Tibial artery (tissue), 4 donors: ENCODE measurements around the gene PSTPIP2.
"Not testable (repeated sequence)": the region's sequence is repeated elsewhere in the genome, so short reads cannot be mapped to it uniquely, and the experiment has no call there.

Source experiments
- DNase-seq, 2 donors: peaks; one replicate each; pipeline ENCODE4 v3.0.0-alpha.2; 2019
- H3K27ac ChIP-seq, 2 donors: fragments of 200-600 bp; sonication (generic) in 1 of 2; 1 replicate in 1 of 2; 2 replicates in 1 of 2; pipeline ENCODE4 v1.5.1; 2018 to 2019; ENCODE audit warnings: mild to moderate bottlenecking in 1 of 2
- H3K27me3 ChIP-seq, 2 donors: fragments of 200-600 bp; sonication (generic) in 1 of 2; one replicate each; pipeline versions ENCODE4 v1.5.1 to v1.6.0; 2016 to 2019
- H3K36me3 ChIP-seq, 3 donors: fragments of 200-600 bp; sonication (generic) in 2 of 3; one replicate each; pipeline ENCODE4 v1.5.1; 2016 to 2019; ENCODE audit warnings: mild to moderate bottlenecking in 2 of 3
- H3K4me1 ChIP-seq, 4 donors: fragments of 200-600 bp; sonication (generic) in 2 of 4; 1 replicate in 3 of 4; 2 replicates in 1 of 4; pipeline ENCODE4 v1.5.1; 2016 to 2019
- H3K4me3 ChIP-seq, 2 donors: fragments of 200-600 bp; sonication (generic) in 1 of 2; 1 replicate in 1 of 2; 2 replicates in 1 of 2; pipeline ENCODE4 v1.5.1; 2018 to 2019; ENCODE audit warnings: mild to moderate bottlenecking in 2 of 2
- H3K9me3 ChIP-seq, 3 donors: fragments of 200-600 bp; sonication (generic) in 1 of 3; one replicate each; pipeline ENCODE4 v1.5.1; 2016 to 2019
- intact Hi-C: fragments of 100-400 bp; cut with DNase I; formaldehyde crosslinking; loops from one replicate; pipeline ENCODE4 v1.15.0; 2023; ENCODE audit warnings: low total_unique reads
- TF ChIP-seq, protein P1 (sequence below), 2 experiments: fragments of 200-600 bp in 1 of 2; fragments of 450-650 bp in 1 of 2; IDR thresholded peaks; one replicate each; pipeline ENCODE4 v1.5.1; 2017 to 2019; ENCODE audit warnings: antibody characterized with exemption in 2 of 2, mild to moderate bottlenecking in 1 of 2, moderate library complexity in 1 of 2

The PSTPIP2 gene

DNA sequence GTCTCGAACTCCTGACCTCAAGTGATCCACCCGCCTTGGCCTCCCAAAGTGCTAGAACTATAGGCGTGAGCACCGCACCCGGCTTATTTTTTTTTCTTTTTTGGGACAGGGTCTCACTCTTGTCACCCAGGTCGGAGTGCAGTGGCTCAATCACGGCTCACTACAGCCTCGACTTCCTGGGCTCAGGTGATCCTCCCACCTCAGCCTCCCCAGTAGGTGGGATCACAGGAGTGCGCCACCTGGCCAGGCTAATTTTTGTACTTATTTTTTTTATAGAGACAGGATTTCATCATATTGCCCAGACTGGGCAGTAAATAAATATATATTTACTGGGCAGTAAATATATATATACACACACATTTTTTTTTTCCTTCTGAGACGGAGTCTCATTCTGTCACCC, 23.5 kb upstream of the PSTPIP2 start:
- Histone ChIP-seq H3K27me3 (no peaks in the 10 kb centered on the region), H3K9me3 (no peaks in the 10 kb centered on the region), H3K27ac (no peak overlapping the region), H3K4me1 (peaks cover 0 to 55% (median 19%) of the 10 kb centered on the region in 4 donors), H3K36me3 (peaks cover 30 to 41% (median 34%) of the 10 kb centered on the region in 3 donors), H3K4me3 (no peak overlapping the region)
- TF ChIP-seq, protein P1, sequence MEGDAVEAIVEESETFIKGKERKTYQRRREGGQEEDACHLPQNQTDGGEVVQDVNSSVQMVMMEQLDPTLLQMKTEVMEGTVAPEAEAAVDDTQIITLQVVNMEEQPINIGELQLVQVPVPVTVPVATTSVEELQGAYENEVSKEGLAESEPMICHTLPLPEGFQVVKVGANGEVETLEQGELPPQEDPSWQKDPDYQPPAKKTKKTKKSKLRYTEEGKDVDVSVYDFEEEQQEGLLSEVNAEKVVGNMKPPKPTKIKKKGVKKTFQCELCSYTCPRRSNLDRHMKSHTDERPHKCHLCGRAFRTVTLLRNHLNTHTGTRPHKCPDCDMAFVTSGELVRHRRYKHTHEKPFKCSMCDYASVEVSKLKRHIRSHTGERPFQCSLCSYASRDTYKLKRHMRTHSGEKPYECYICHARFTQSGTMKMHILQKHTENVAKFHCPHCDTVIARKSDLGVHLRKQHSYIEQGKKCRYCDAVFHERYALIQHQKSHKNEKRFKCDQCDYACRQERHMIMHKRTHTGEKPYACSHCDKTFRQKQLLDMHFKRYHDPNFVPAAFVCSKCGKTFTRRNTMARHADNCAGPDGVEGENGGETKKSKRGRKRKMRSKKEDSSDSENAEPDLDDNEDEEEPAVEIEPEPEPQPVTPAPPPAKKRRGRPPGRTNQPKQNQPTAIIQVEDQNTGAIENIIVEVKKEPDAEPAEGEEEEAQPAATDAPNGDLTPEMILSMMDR (IDR thresholded peaks at IDR 0.05), result no peak
- no peak for DNase-seq
- intact Hi-C loops, result no loop called here

DNA sequence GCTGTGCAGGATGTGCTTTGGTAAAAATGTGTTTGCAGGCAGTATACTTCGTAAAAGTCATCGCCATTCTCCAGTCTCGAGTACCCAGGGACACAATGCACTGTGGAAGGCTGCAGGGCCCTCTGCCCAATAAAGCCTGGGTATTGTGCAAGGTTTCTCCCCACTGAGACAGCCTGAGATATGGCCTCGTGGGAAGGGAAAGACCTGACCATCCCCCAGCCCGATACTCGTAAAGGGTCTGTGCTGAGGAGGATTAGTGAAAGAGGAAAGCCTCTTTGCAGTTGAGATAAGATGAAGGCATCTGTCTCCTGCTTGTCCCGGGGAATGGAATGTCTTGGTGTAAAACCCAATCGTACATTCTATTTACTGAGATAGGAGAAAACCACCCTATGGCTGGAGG, 16.4 kb upstream of the PSTPIP2 start:
- peaks cover 0 to 13% (median 0%) of the 10 kb centered on the region in 4 donors for H3K4me1 ChIP-seq
- DNase-seq, H3K9me3 ChIP-seq, intact Hi-C loops, H3K4me3 ChIP-seq, H3K27ac ChIP-seq, H3K27me3 ChIP-seq: not testable (repeated sequence)
- H3K36me3 ChIP-seq, result peaks cover 90 to 100% (median 99%) of the 10 kb centered on the region in 3 donors

DNA sequence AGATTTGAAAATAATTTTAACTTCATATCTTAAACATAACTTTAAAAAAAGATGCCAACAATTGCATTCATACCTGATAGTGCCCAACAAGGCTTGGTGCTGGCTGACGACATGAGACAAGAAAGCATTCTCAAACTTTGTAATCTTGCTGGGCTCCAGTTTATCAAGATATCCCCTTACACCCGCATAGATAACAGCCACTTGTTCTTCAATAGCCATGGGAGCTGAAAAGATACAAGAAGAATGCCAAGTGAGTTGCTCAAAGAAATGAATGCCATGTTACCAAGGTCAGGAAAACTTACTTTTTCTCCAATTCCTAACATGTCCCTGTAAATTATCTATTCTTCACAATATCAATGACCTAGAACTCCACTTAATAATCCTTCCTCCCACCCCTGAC, 12.4 kb upstream of the PSTPIP2 start:
- no peak for DNase-seq
- TF ChIP-seq, protein P1 (IDR thresholded peaks at IDR 0.05), result no peak
- intact Hi-C loops, result no loop called here
- Histone ChIP-seq H3K36me3 (peaks cover 85 to 98% (median 92%) of the 10 kb centered on the region in 3 donors), H3K4me3 (no peak overlapping the region), H3K27ac (no peak overlapping the region), H3K9me3 (no peaks in the 10 kb centered on the region), H3K27me3 (no peaks in the 10 kb centered on the region), H3K4me1 (no peaks in the 10 kb centered on the region)

DNA sequence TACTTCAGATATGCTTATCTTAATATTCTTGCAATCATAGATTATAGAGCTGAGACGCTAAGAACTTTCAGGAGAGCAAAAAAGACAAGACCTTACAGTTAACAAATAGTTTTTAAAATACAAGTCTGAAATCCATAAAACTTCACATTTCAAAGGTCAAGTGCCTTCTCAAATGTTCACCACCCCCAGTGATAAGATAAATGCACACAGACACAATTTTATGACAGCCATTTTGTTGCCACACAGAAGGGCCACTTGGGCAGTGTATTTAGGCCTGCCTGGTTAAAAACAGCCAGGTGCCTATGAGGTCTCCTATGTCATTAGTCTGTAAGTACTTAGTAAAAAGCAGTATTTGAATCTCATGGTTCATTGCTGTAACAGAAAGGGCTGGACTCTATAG, 8.1 kb upstream of the PSTPIP2 start:
- Histone ChIP-seq H3K4me3 (no peak overlapping the region), H3K4me1 (no peaks in the 10 kb centered on the region), H3K27me3 (no peaks in the 10 kb centered on the region), H3K36me3 (peaks cover 42 to 78% (median 53%) of the 10 kb centered on the region in 3 donors), H3K27ac (no peak overlapping the region), H3K9me3 (no peaks in the 10 kb centered on the region)
- DNase-seq, result no peak
- intact Hi-C loops, result no loop called here
- TF ChIP-seq, protein P1 (IDR thresholded peaks at IDR 0.05), result no peak

DNA sequence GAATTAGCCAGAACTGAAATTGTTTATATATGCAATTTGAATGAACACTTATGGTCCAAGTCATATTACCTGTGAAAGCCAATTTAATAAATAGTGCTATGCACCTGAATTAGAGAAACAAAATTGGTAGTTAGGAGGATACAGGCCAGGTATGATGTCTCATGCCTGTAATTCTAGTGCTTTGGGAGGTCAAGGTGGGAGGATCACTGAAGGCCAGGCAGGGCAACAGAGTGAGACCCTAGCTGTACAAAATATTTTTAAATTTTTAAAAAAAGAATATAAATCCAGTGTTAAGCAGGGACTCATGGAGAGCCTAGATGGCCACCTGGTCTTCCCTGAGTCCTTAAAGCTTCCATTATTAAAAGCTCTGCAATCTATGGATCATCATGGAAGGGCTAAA, 7.3 kb upstream of the PSTPIP2 start:
- intact Hi-C loops, result loop anchor here (10.0 kb wide), 1 partner anchor 115 kb away; the partner anchor contains the start of gene EPG5
- Histone ChIP-seq H3K27me3 (no peaks in the 10 kb centered on the region), H3K27ac (no peak overlapping the region), H3K36me3 (peaks cover 34 to 70% (median 44%) of the 10 kb centered on the region in 3 donors), H3K4me1 (no peaks in the 10 kb centered on the region), H3K4me3 (no peak overlapping the region), H3K9me3 (no peaks in the 10 kb centered on the region)
- no peak for DNase-seq
- TF ChIP-seq, protein P1 (IDR thresholded peaks at IDR 0.05), result no peak

DNA sequence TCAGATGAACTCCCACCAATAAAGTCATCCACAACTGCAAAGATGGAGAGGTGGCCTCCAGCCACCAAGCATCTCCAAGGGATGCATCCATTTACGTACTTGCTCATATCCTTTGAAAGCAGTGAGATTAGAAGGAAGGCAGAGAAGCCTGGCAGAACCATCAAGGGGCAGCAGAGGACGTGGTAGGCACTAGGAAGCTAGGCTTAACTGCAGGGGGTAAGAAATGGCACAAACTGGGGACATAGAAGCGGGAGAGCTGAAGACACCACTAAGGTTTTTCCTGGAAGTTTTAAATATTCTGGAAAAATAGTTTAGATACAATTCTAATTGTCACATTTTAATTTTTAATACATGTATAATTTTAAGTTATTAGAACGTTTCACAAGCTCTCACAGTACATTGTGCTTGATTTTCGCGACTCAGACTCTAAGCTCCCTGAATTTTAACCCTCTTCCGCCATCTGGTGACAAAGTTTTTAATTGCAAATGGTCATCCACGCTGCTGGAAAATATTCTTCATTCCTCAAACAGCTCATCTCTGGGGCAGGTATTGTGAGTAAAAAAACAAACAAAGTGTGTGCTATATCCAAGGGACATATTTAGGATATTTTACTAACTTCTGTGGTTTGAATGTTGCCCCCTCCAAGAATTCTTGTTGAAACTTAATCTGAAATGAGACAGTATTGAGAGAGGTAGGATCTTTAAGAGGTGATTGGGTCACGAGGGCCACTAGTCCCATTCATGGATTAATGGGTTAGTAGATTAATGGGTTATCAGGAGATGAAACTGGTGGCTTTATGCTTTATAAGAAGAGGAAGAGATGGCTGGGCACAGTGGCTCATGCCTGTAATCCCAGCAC, 1.6 kb upstream of the PSTPIP2 start:
- H3K4me3 ChIP-seq, result no peak overlapping the region
- intact Hi-C loops, result loop anchor here (10.0 kb wide), 1 partner anchor 109 kb away; the partner anchor contains the start of gene EPG5
- DNase-seq, result no peak

More for the DNA sequence above, 1.6 kb upstream of the PSTPIP2 start:
- peaks cover 0 to 16% (median 0%) of the 10 kb centered on the region in 3 donors for H3K36me3 ChIP-seq
- H3K4me1 ChIP-seq, result peaks cover 0 to 33% (median 19%) of the 10 kb centered on the region in 4 donors
- H3K27me3 ChIP-seq, result no peaks in the 10 kb centered on the region
- TF ChIP-seq, protein P1 (IDR thresholded peaks at IDR 0.05), result peak; percentile 55 to 68
- no peaks in the 10 kb centered on the region for H3K9me3 ChIP-seq
- no peak overlapping the region for H3K27ac ChIP-seq
